ENCODE results near the gene TMCO5A.
"Not testable (repeated sequence)": the region's sequence is repeated elsewhere in the genome, so short reads cannot be mapped to it uniquely, and the experiment has no call there.

Gene TMCO5A

GRCh38 chr15:37934340-37934739 lies at the start of gene TMCO5A:
Gene TMCO5A, plus strand, starts transcription at chr15:37934640. Its CDS starts 1,684 bp downstream, at chr15:37936324.
- DNase-seq, result no peak

GRCh38 chr15:37885651-37886050 lies 48.8 kb upstream of the TMCO5A start:
- DNase-seq, result no peak

- no peak for DNase-seq
These were observed 46.1 kb upstream of the TMCO5A start for GRCh38 chr15:37888356-37888755.

DNA sequence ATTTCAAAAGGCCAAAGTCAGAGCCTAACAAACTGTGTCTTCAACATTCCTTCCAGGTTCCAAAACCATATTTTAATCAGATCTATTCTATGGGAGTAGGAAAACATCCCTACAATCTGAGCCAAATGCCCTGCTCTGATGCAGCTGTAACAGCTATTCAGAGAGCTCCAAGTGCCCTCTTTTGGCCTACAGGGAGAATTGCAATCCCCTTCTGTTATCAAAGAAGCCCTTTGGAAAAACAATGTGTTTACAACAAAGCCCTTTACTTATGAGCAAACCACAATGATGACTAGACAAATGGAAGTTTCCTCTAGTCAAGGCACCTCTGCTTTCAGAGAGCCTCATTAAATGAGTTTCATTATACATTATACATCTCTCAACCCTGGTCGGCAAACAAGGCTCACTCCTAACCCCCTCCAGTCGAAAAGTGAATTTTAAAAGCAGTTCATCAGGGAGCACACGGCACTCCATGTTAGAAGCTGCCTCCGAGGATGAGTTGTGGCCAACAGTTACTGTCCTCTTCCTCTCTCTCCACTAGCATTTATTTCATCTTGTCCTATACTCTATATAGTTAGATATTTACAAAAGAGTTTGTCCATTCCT lies 42.6 kb upstream of the TMCO5A start:
- DNase-seq, result peak in 14 of 51 donors; percentile 3 to 71 (median 8)

- DNase-seq, result no peak
These were observed 41.1 kb upstream of the TMCO5A start for GRCh38 chr15:37893309-37893708.

DNA sequence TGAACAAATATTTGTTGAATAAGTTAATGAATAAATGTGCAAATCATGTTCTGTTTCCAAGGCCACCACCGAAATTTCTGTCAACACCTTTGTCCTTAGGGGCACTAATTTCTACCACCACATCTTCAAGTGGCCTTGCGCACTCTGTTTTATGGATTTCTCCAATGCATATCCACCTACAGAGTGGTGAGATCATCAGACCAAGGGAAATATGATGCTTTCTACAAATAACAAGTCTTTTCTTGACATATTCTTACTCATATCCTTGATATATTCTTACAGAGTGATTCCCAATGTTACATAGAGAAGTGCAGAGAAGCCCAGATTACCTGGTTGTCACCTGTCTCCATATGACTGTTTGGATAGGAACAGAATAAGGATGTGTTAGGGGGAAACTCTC lies 36.1 kb upstream of the TMCO5A start:
- no peak for DNase-seq

DNA sequence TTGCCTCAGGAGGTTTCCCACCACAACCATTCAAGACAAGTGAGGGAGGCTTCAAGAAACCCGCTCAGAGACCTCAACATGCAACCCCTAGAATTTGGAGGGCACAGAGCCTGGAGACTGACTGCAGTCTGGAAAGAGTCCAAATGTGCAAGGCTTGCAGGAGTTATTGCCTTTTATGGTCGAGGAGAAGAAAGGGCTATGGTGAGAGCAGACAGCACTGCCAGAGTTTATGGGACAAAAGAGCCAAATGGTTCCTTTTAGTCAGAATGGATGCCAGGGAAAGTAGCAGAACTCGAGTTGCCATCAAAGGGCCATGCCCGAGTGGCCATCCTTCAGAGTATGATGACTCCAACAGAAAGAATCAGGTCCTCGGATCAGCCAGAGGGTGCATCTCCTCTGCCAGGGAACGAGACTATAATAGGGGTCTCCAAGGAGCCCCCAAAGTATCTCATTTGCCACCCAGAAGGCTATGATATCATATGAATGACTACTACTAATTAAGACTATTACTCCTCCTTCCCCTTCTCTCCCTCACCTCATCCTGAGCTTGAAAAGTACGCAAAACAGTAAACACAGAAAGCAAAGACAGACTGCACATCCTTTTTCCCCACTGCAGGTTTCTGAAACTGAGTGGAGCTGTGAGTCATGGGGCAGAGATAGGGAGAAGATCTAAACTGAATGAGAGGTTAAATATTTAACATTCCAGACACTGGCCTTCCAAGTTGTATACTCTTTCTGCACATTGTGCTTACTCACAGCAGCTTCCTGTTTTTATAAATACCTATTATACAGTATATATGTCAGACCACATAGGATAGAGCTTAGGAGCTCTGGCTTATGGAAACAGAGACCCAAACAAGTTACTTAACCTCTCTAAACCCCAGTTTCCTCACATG lies 33.9 kb upstream of the TMCO5A start:
- DNase-seq, result no peak

- DNase-seq, result no peak
These were observed 32.3 kb upstream of the TMCO5A start for GRCh38 chr15:37902126-37902525.

GRCh38 chr15:37903919-37904625 lies 30.4 kb upstream of the TMCO5A start:
- no peak for DNase-seq

GRCh38 chr15:37907136-37907535 lies 27.3 kb upstream of the TMCO5A start:
- DNase-seq, result no peak

DNA sequence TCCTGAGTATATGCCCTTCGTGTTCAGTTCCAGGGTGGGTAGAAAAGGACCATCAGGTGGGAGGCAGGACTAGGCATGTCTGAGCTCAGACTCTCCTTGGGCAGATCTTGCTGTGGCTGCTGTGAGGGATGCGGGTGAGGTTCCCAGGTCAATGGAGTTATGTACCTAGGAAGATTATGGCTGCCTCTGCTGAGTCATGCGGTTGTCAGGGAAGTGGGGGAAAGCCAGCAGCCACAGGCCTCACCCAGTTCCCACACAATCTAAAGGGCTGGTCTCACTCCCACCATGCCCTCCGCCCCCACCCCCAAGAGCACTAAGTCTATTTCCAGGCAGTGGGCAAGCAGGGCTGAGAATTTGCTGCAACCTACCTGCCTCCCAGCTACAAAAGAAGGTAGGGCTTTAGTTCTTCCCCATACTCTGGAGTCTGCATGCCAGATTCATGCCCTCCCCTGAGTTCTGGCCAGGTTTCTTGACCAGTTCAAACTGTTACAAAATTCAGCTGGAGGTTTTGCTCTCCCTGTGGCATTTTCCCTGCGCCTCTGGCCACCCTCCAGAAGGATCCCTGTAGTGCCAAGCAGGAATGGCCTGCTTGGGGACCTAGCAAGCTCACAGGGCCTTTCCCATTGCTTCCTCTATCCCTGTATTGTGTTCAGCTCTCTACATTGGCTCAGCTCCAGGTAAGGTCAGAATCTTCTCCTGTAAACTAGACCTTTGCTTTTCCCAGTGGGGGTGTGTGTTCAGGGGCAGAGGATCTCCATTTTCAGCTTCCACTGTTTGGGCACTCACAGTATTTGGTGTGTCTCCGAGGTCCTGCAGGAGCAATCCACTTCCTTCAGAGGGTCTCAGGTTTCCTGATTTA lies 12.7 kb upstream of the TMCO5A start:
- no peak for DNase-seq

- no peak for DNase-seq
These were observed 8.3 kb upstream of the TMCO5A start for GRCh38 chr15:37926136-37926535.

GRCh38 chr15:37929238-37929637 lies 5.2 kb upstream of the TMCO5A start:
- DNase-seq, result no peak

DNA sequence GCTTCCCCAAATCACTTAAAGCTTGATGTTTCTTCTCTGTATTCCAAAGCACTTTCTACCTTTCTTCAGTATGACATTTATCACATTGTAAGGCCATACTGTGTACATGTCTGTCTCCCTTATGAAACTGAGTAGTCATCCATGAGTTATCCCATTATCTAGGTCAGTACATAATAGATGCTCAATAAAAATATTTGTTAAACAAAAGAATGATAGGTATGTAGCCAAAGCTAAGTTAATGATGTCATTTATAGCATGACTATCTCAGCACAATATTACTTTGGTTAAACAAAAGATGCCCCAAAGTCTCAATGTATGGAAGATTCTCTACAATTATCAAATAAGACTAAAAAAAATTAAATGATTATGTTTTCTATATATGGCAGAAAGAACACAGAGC lies 3.1 kb upstream of the TMCO5A start:
- DNase-seq, result no peak

GRCh38 chr15:37931868-37932267 lies 2.6 kb upstream of the TMCO5A start:
- DNase-seq, result no peak

DNA sequence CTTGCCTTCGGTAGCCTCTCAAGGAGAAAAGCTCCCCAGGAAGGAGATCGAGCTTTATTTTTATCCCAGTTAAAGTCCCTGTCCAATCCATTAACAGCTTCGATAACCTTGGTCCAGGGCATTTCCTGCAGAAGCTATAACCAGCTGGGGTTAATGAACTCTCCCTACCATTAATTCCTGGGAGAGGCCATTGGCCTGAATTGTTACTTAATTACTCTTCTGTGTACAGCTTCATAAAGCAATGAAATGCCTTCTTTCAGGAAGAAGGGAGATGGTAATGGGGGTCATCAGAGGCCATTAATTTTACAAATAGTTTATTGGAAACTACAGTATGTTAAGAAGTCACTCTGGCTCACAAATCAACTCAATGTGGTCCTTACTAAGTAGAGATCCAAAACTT lies 1.9 kb upstream of the TMCO5A start:
- no peak for DNase-seq

GRCh38 chr15:37933666-37934065 lies 774 bp upstream of the TMCO5A start:
- DNase-seq, result no peak

DNA sequence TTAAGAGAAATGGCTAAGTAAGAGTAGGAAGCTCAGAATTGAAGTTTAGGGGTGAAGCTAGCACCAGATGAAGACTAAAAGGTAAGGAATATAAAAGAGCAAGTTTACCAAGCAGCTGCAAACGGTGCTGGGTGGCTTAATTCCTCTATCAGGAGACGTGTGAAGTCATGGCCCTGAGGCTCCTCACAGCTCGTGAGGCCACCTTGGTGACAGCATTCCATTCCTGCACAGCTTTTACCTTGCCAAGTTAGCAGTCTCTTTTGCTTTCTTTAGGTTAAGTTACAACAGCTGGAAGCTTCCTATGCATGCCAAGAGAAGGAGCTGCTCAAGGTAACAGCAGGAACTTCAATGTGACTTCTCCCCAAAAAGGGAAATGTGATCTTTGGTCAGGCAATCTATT lies 6.4 kb downstream of the TMCO5A start:
- DNase-seq, result no peak

- no peak for DNase-seq
These were observed 7.3 kb downstream of the TMCO5A start for GRCh38 chr15:37941779-37942178.

GRCh38 chr15:37951999-37952398 lies 17.6 kb downstream of the TMCO5A start:
- no peak for DNase-seq

- not testable (repeated sequence) for DNase-seq
These were observed 26.3 kb downstream of the TMCO5A start for GRCh38 chr15:37960742-37961141.
